Tibial artery (tissue), 4 donors: ENCODE data around the gene NOTCH1.

Source experiments
- DNase-seq, 2 donors: peaks; one replicate each; pipeline ENCODE4 v3.0.0-alpha.2; 2019
- H3K27ac ChIP-seq, 2 donors: fragments of 200-600 bp; sonication (generic) in 1 of 2; 1 replicate in 1 of 2; 2 replicates in 1 of 2; pipeline ENCODE4 v1.5.1; 2018 to 2019; ENCODE audit warnings: mild to moderate bottlenecking in 1 of 2
- H3K27me3 ChIP-seq, 2 donors: fragments of 200-600 bp; sonication (generic) in 1 of 2; one replicate each; pipeline versions ENCODE4 v1.5.1 to v1.6.0; 2016 to 2019
- H3K36me3 ChIP-seq, 3 donors: fragments of 200-600 bp; sonication (generic) in 2 of 3; one replicate each; pipeline ENCODE4 v1.5.1; 2016 to 2019; ENCODE audit warnings: mild to moderate bottlenecking in 2 of 3
- H3K4me1 ChIP-seq, 4 donors: fragments of 200-600 bp; sonication (generic) in 2 of 4; 1 replicate in 3 of 4; 2 replicates in 1 of 4; pipeline ENCODE4 v1.5.1; 2016 to 2019
- H3K4me3 ChIP-seq, 2 donors: fragments of 200-600 bp; sonication (generic) in 1 of 2; 1 replicate in 1 of 2; 2 replicates in 1 of 2; pipeline ENCODE4 v1.5.1; 2018 to 2019; ENCODE audit warnings: mild to moderate bottlenecking in 2 of 2
- H3K9me3 ChIP-seq, 3 donors: fragments of 200-600 bp; sonication (generic) in 1 of 3; one replicate each; pipeline ENCODE4 v1.5.1; 2016 to 2019
- intact Hi-C: fragments of 100-400 bp; cut with DNase I; formaldehyde crosslinking; loops from one replicate; pipeline ENCODE4 v1.15.0; 2023; ENCODE audit warnings: low total_unique reads
- TF ChIP-seq, protein P1 (sequence below), 2 experiments: fragments of 200-600 bp in 1 of 2; fragments of 450-650 bp in 1 of 2; IDR thresholded peaks; one replicate each; pipeline ENCODE4 v1.5.1; 2017 to 2019; ENCODE audit warnings: antibody characterized with exemption in 2 of 2, mild to moderate bottlenecking in 1 of 2, moderate library complexity in 1 of 2

The NOTCH1 gene

DNA sequence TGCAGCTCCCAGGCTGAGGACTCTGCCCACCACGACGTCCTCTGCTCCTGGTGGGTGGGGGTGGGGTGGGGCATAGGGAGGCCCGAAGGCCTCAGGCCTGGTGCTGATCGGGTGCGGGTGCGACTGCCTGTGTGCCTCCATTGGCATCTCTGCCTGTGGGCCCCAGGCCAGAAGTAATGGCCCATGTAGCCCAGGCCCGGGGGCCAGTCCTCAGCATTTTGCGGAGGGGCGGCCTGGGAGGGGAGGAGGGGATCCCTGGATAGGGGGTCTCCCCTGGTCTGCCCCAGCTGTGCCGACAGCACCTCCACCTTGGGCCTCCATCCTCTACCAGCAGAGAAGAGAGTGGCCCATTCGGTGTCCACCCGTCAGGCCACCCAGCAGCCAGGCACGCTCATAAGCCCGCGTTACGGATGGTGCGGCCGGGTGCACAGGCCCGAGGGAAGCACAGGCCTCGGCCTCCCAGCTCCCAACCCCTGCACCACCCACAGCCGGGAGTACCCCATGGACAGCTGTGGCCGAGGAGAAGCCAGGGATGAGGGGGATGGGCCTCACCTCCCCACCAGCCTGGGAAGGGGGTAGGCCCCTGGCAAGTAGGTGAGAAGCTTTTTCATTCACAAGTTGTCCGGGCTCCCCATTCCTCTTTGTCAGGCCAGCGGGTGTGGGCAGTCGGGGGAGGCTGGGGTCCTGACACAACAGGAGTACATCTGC, 1.8 kb upstream of the NOTCH1 start:
- TF ChIP-seq, protein P1, sequence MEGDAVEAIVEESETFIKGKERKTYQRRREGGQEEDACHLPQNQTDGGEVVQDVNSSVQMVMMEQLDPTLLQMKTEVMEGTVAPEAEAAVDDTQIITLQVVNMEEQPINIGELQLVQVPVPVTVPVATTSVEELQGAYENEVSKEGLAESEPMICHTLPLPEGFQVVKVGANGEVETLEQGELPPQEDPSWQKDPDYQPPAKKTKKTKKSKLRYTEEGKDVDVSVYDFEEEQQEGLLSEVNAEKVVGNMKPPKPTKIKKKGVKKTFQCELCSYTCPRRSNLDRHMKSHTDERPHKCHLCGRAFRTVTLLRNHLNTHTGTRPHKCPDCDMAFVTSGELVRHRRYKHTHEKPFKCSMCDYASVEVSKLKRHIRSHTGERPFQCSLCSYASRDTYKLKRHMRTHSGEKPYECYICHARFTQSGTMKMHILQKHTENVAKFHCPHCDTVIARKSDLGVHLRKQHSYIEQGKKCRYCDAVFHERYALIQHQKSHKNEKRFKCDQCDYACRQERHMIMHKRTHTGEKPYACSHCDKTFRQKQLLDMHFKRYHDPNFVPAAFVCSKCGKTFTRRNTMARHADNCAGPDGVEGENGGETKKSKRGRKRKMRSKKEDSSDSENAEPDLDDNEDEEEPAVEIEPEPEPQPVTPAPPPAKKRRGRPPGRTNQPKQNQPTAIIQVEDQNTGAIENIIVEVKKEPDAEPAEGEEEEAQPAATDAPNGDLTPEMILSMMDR (IDR thresholded peaks at IDR 0.05) = no peak
- intact Hi-C loops = no loop called here
- H3K4me1 ChIP-seq = peaks cover 4 to 85% (median 77%) of the 10 kb centered on the region in 4 donors
- H3K36me3 ChIP-seq = peaks cover 0 to 6% (median 0%) of the 10 kb centered on the region in 3 donors
- DNase-seq = no peak
- peak overlapping the region; percentile 73 to 99 for H3K4me3 ChIP-seq
- H3K27ac ChIP-seq = peak overlapping the region; percentile 95 to 98
- H3K9me3 ChIP-seq = no peaks in the 10 kb centered on the region
- no peaks in the 10 kb centered on the region for H3K27me3 ChIP-seq

DNA sequence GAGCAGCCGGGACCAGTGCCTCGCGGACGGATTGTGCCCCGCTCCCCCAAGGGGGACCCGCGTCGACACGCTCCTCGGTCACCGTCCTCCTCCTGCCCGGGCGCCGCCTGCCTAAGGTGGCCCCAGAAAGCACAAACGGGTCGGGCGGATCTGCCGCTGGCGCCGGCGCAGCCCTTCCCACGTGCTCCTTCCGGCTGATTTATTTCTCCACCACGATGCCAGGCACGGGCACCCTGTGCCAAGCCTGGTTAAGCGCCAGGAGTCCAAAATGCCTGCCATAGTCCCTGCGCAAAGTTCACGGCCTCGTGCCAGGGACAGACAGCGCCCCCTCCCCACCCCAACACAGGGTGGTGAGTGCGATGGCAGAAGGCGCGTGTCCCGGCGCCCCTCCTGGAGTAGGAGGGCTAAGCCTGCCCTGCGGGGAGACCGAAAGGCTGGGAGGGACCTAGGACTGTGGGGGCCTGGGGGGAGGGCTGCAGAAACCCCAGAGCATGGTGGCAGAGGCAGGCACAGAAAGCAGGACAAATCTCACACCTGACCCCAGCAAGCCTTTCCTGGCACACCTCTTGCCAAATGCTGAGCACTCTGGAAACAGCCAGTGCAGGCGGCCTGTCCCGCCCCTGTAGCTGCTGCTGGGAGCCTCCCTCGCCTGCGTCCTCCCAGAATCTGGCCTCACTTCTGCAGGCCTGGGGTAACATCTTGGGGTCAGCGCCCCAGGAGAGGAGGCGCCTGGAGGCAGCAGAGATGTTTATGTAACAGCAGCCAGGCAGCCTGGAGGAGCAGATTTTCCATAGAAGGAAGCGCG, 1.1 kb upstream of the NOTCH1 start:
- peak overlapping the region; percentile 95 to 98 for H3K27ac ChIP-seq

DNA sequence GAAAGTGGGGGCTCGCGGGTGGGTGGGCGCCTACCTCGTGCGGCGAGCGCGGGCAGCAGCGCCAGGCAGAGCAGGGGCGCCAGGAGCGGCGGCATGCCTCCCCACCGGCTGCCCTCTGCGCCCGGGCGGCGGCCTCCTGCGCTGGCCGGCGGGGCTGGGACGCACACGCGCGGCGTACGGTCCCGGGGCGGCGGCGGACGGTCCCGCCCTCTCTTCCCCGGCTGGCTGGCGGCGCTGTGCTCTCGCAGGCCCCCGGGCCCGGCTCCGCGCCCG, 220 bp downstream of the NOTCH1 start:
- Histone ChIP-seq H3K4me3 (peak overlapping the region; percentile 73 to 99), H3K27ac (peak overlapping the region; percentile 88 to 94), H3K4me1 (peaks cover 0 to 82% (median 71%) of the 10 kb centered on the region in 4 donors), H3K36me3 (peaks cover 0 to 24% (median 9%) of the 10 kb centered on the region in 3 donors), H3K27me3 (no peaks in the 10 kb centered on the region), H3K9me3 (no peaks in the 10 kb centered on the region)
- DNase-seq = no peak
- intact Hi-C loops = no loop called here
- TF ChIP-seq, protein P1 (IDR thresholded peaks at IDR 0.05) = no peak

More for the DNA sequence above, 1.1 kb upstream of the NOTCH1 start:
- TF ChIP-seq, protein P1 (IDR thresholded peaks at IDR 0.05) = no peak
- Histone ChIP-seq H3K36me3 (peaks cover 0 to 14% (median 4%) of the 10 kb centered on the region in 3 donors), H3K9me3 (no peaks in the 10 kb centered on the region), H3K4me1 (peaks cover 4 to 82% (median 74%) of the 10 kb centered on the region in 4 donors), H3K27me3 (no peaks in the 10 kb centered on the region), H3K4me3 (peak overlapping the region; percentile 73 to 99)
- intact Hi-C loops = no loop called here
- peak; percentile 80 to 96 for DNase-seq

DNA sequence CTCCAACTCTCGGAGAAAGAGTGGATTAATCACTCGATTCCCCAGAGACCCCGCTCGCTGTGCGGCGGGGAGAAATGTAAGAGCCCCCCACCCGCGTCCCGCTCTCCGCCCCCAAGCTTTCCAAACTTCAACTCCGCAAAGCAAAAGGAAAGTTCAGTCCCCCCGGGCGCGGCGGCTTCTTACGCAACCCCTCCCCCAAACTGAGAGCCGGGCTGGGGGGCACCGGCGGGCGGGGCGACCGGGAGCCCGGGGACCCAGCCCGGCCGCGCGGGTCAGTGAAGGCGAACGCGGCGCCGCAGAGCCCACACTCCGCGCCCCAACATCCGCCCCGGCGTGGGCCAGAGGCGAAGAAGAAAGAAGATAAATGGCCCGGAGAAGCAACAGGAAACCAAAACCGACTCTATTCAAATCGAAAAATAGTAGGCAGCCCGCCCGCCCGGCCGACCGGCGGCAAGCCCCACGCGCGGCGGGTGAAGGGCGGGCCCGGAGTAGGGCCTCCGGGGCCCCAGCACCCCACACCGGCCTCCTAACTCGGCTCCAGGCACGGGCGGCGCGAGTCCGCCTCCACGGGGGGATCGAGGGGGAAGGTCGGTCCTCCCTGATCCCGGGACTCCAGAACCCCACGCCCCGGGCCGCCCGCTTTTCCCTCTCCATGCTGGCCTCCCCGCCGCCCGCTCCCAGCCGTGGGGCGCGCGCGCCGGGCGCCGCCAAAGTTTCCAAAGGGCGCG, 720 bp downstream of the NOTCH1 start:
- TF ChIP-seq, protein P1 (IDR thresholded peaks at IDR 0.05) = no peak

DNA sequence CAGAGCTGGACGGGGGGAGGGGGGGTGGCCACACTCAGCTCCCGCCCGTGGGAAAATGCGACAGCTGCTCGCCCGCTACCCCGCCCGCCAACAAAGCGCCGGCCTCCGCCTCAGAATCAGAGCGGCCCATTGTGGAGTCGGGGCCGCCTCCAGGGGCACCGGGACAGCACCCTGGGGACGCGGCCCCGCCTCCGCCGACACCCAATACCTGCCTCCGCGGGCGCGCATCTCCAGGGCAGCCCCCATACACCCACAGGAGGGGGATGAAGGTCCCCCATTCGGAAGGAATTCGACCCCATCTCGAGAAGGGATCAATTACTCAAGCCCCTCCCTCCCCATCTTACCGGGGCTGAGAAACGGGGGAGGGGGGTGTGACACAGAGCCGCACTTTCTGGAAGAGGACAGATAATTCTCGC, 1.3 kb downstream of the NOTCH1 start:
- TF ChIP-seq, protein P1 (IDR thresholded peaks at IDR 0.05) = no peak
- Histone ChIP-seq H3K27ac (peak overlapping the region; percentile 88 to 94), H3K36me3 (peaks cover 0 to 24% (median 9%) of the 10 kb centered on the region in 3 donors), H3K4me1 (peaks cover 0 to 82% (median 68%) of the 10 kb centered on the region in 4 donors), H3K9me3 (no peaks in the 10 kb centered on the region), H3K4me3 (peak overlapping the region; percentile 73 to 99), H3K27me3 (no peaks in the 10 kb centered on the region)
- DNase-seq = peak; percentile 56 to 89
- intact Hi-C loops = no loop called here

More for the DNA sequence above, 720 bp downstream of the NOTCH1 start:
- Histone ChIP-seq H3K4me3 (peak overlapping the region; percentile 73 to 99), H3K4me1 (peaks cover 0 to 82% (median 68%) of the 10 kb centered on the region in 4 donors), H3K27me3 (no peaks in the 10 kb centered on the region), H3K9me3 (no peaks in the 10 kb centered on the region), H3K27ac (peak overlapping the region; percentile 88 to 94), H3K36me3 (peaks cover 0 to 24% (median 9%) of the 10 kb centered on the region in 3 donors)
- DNase-seq = no peak
- intact Hi-C loops = no loop called here
